MCF 10A (cell line): ENCODE data around the gene KRT12. TPM values are rescaled to one million over a fixed set of nuclear protein-coding genes. Genes with fewer than 3 reads are reported as not detected.
A peak's percentile ranks its signal among the peaks of the same experiment; 100 is the strongest.

ENCODE experiments used
- BruUV-seq: library from RNA; stranded (reverse); fragments of 400-500 nt; replicated peaks from 2 replicates; lab custom pipeline; 2021; lab: Mats Ljungman, UMichigan
- CTCF ChIA-PET: fragments of 300-600 bp; sonication (Branson Sonifier 250); formaldehyde crosslinking; extraction: SDS; loops from one replicate; lab custom pipeline; 2021; ENCODE audit warnings: antibody characterized with exemption, inconsistent platforms; lab: Yijun Ruan, JAX
- POLR2A ChIA-PET: fragments of 300-600, 350-650 bp; sonication (Branson Sonifier 250); formaldehyde crosslinking; extraction: SDS; loops from one replicate; lab custom pipeline; 2020; ENCODE audit warnings: antibody characterized with exemption, inconsistent platforms; lab: Yijun Ruan, JAX
- DNase-seq: peaks from one replicate; pipeline ENCODE4 v3.0.0-alpha.2; 2018; ENCODE audit not compliant: unreplicated experiment
- H3K27ac Mint-ChIP-seq: one replicate; pipeline ENCODE4 v1.8.0; 2022; ENCODE audit warnings: mild to moderate bottlenecking, low read depth, mixed read lengths; ENCODE audit not compliant: unreplicated experiment
- H3K27me3 Mint-ChIP-seq: one replicate; pipeline ENCODE4 v1.8.0; 2022; ENCODE audit warnings: mixed read lengths; ENCODE audit not compliant: insufficient read depth, unreplicated experiment
- H3K36me3 Mint-ChIP-seq: one replicate; pipeline ENCODE4 v1.8.0; 2022; ENCODE audit warnings: mild to moderate bottlenecking, moderate library complexity, mixed read lengths; ENCODE audit not compliant: insufficient read depth, unreplicated experiment
- H3K4me1 Mint-ChIP-seq: one replicate; pipeline ENCODE4 v1.8.0; 2022; ENCODE audit warnings: mixed read lengths; ENCODE audit not compliant: insufficient read depth, unreplicated experiment
- H3K4me3 Mint-ChIP-seq: one replicate; pipeline ENCODE4 v1.8.0; 2022; ENCODE audit warnings: mild to moderate bottlenecking, moderate library complexity, mixed read lengths; ENCODE audit not compliant: unreplicated experiment
- H3K9me3 Mint-ChIP-seq: one replicate; pipeline ENCODE4 v1.8.0; 2022; ENCODE audit warnings: mixed read lengths; ENCODE audit not compliant: unreplicated experiment
- intact Hi-C: fragments of 100-400 bp; cut with micrococcal nuclease; formaldehyde crosslinking; loops from 2 replicates; pipeline ENCODE4 v1.14.1; 2022
- total RNA-seq: library from RNA; stranded (reverse); gene quantifications from 2 replicates; pipeline ENCODE4 v1.2.3, GENCODE V29; 2022
- TF ChIP-seq, protein P1 (sequence below): fragments of 200-600 bp; IDR thresholded peaks from one replicate; pipeline ENCODE4 v1.8.0; 2022; ENCODE audit warnings: antibody characterized with exemption, mild to moderate bottlenecking; ENCODE audit not compliant: unreplicated experiment

KRT12 gene
- total RNA-seq, 1 experiment from 2014 or later, result not detected

DNA sequence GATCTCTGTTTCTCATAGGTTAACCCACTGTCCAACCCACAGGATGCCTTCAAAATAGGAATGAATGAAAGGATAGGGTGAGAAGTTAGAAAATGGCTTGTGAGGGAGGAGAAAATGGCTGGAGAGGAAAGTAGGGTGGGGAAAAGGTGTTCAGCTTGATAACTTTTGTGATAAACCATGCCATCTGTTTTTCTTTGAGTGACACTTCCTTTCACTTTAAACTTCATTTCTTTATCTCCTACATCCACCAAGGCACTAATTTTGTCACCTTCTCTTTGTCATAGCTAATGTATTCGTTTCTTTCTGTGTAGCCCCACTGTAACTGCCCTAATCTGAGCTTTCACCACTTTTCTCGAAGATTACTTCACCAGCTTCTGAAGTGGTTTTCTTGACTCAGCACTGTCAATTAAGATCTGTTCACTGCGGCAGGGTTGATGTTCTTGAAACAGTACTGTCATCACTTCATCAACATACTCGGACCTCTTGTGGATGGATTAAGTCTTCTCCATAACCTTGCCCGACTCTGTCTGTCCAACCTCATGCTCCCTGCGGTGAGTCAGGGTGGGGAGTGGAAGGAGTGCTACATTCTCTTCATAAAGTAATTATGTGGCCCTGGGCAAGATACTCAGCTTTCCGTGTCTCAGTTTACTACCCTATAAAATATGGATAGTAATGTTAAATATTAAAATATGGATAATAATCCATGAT lies 39.1 kb downstream of the KRT12 start:
- H3K27me3 Mint-ChIP-seq, result no peaks in the 10 kb centered on the region
- peaks cover 41% of the 10 kb centered on the region for H3K4me1 Mint-ChIP-seq
- TF ChIP-seq, protein P1, sequence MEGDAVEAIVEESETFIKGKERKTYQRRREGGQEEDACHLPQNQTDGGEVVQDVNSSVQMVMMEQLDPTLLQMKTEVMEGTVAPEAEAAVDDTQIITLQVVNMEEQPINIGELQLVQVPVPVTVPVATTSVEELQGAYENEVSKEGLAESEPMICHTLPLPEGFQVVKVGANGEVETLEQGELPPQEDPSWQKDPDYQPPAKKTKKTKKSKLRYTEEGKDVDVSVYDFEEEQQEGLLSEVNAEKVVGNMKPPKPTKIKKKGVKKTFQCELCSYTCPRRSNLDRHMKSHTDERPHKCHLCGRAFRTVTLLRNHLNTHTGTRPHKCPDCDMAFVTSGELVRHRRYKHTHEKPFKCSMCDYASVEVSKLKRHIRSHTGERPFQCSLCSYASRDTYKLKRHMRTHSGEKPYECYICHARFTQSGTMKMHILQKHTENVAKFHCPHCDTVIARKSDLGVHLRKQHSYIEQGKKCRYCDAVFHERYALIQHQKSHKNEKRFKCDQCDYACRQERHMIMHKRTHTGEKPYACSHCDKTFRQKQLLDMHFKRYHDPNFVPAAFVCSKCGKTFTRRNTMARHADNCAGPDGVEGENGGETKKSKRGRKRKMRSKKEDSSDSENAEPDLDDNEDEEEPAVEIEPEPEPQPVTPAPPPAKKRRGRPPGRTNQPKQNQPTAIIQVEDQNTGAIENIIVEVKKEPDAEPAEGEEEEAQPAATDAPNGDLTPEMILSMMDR, result no peak
- TSS peak; percentile 73 for BruUV-seq
- peak overlapping the region; percentile 64 for H3K4me3 Mint-ChIP-seq
- ChIA-PET CTCF (interaction anchor here (0.7 to 1.5 kb wide), 3 partner anchors 9 to 27 kb away, joined by 3 to 5 read pairs (median 4); no protein-coding TSS in a partner anchor), POLR2A (interaction anchor here (0.6 to 12.6 kb wide), 20 partner anchors 9 to 961 kb away, joined by 3 to 352 read pairs (median 4); partner anchors contain the start of genes EIF1, KRT17, SMARCE1 and TOP2A)
- H3K27ac Mint-ChIP-seq, result peak overlapping the region; percentile 94
- intact Hi-C loops, result no loop called here
- peaks cover 5% of the 10 kb centered on the region for H3K9me3 Mint-ChIP-seq
- H3K36me3 Mint-ChIP-seq, result peaks cover 5% of the 10 kb centered on the region
- DNase-seq, result peak; percentile 89

DNA sequence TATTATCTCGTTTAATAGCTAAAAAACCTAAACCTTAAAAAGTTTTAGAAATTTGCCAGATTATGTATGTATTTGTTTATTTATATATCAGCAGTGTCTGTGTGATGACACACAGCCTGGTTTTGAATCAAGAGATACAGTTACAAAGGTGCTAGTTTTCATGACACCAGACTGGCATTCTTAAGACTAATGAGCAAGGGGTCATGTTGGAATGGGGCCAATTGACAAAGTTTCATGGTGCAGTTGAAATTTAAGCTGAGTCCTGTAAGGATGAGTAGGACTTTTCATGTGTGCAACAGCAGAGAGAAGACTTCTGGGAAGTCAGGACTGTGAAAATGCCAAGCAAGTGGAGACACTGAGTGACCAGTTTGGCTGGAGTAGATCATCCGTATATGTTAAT lies 41.4 kb downstream of the KRT12 start:
- Mint-ChIP-seq H3K4me1 (peaks cover 50% of the 10 kb centered on the region), H3K4me3 (no peak overlapping the region), H3K27me3 (no peaks in the 10 kb centered on the region), H3K27ac (peak overlapping the region; percentile 94), H3K36me3 (peaks cover 13% of the 10 kb centered on the region), H3K9me3 (peaks cover 5% of the 10 kb centered on the region)
- POLR2A ChIA-PET, result interaction anchor here (0.8 to 12.6 kb wide), 8 partner anchors 8 to 865 kb away, joined by 3 to 352 read pairs (median 4); partner anchors contain the start of gene EIF1
- no peak for DNase-seq
- intact Hi-C loops, result no loop called here
- CTCF ChIA-PET, result interaction anchor here (0.7 to 1.1 kb wide), 2 partner anchors 14 to 693 kb away, joined by 3 read pairs; no protein-coding TSS in a partner anchor
- TF ChIP-seq, protein P1, result no peak
- no TSS peak for BruUV-seq

DNA sequence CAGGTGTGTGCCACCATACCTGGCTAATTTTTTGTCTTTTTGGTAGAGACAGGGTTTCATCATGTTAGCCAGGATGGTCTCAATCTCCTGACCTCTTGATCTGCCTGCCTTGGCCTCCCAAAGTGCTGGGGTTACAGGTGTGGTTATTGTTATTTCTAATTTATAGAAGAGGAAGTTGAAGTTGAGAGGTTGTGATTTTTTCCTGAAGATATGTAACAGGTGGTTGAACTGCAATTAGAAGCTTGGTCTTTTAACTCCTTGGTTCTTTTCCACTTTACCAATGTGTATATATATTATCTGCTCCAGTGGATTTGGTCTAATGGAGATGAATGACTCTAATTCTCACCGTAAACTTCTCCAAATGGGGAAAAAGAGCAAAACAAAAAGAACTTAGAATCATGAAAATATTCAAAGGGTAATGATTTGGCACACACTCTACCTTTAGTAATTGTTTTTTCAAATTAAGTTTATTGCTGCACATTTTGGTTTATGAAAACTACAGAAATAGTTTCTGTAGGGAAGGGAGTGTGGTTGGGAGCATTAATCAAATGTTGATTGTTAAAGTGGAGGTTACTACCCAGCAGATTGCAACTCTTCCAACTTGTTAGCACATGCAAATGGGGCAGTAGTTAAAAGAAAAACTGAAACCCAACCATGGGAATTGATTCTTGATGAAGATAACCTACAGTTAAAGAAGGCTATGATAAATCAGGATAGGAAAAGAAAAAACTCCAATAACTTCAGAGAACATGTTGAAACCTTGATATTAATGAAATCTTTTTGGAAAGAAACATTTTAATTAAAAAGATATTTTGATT lies 42.8 kb downstream of the KRT12 start:
- DNase-seq, result no peak
- no TSS peak for BruUV-seq
- peaks cover 5% of the 10 kb centered on the region for H3K9me3 Mint-ChIP-seq
- peaks cover 49% of the 10 kb centered on the region for H3K4me1 Mint-ChIP-seq
- POLR2A ChIA-PET, result interaction anchor here (0.7 to 12.6 kb wide), 6 partner anchors 15 to 864 kb away, joined by 3 to 352 read pairs (median 4); partner anchors contain the start of gene EIF1
- peaks cover 27% of the 10 kb centered on the region for H3K36me3 Mint-ChIP-seq
- H3K27ac Mint-ChIP-seq, result peak overlapping the region; percentile 12
- intact Hi-C loops, result no loop called here
- TF ChIP-seq, protein P1, result no peak
- CTCF ChIA-PET, result interaction anchor here (0.9 kb wide), 1 partner anchor 825 kb away, joined by 3 read pairs; no protein-coding TSS in a partner anchor
- H3K27me3 Mint-ChIP-seq, result no peaks in the 10 kb centered on the region
- H3K4me3 Mint-ChIP-seq, result peak overlapping the region; percentile 14
